GM21390 (cell line): Measurements from ENCODE around the gene AARS2.

Experiments
- ATAC-seq: cut with Tn5 transposase; IDR thresholded peaks from one replicate; pipeline ENCODE4 v1.9.1; 2021; ENCODE audit not compliant: unreplicated experiment

The AARS2 gene

DNA sequence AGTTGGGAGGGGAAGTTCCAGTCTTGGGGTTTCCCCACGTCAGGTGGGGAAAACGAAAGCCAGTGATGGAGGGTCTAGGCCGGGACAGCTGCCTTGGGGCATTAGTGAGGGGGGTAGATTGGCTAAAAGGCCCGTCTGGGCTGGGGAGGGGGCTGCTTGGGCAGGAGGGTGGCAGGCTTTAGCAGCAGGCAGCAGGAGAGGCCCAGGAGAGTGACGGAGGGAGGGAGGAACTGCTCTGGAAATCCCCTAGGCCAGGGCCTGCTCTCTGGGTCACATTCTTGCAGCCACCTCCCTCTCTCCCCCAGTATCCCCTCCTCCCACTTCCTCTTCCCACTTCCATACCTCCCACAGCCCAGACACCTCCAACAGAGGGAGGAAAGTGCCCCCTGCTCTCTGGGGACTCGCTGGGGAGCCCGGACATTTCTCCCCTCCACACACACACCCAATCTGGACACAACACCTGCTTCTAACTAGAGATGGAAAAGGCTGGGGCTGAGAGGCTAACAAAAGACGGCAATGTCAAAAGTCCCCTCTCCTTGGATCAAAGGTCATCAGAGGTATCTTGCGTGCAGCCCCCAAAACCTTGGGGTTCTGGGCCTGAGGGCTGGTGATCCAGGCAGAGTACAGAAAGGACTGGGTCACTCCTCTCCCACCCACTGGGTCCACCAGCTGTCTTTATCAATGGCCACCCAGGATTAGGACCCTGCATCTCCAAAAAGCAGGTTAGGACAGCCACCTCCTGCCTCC, 49.6 kb downstream of the AARS2 start:
- ATAC-seq: no peak

- ATAC-seq: no peak
Measured at GRCh38 chr6:44262467-44263353, 50.4 kb downstream of the AARS2 start.

GRCh38 chr6:44261581-44261980, 51.6 kb downstream of the AARS2 start:
- ATAC-seq: no peak

- ATAC-seq: no peak
Measured at GRCh38 chr6:44260451-44261297, 52.5 kb downstream of the AARS2 start.

DNA sequence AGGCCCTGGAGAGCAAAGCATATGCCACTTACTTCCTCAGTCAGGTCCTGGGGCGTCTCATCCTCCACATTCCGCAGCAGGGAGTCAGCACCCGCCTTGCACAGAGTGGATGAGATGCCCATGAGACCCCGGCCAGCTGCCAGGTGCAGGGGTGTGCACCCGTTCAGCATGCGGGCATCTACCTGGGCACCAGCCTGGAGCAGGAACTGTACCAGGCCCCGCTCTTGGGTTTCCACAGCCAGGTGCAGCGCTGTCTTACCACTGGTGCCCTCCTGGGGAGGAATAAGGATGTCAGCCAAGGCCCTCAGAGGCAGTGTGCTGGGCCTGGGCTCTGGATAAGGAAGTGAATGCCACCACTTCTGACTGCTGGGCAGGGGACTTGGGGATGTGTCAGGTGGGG, 53.1 kb downstream of the AARS2 start:
- no peak for ATAC-seq

GRCh38 chr6:44258921-44259320, 54.2 kb downstream of the AARS2 start:
- no peak for ATAC-seq

DNA sequence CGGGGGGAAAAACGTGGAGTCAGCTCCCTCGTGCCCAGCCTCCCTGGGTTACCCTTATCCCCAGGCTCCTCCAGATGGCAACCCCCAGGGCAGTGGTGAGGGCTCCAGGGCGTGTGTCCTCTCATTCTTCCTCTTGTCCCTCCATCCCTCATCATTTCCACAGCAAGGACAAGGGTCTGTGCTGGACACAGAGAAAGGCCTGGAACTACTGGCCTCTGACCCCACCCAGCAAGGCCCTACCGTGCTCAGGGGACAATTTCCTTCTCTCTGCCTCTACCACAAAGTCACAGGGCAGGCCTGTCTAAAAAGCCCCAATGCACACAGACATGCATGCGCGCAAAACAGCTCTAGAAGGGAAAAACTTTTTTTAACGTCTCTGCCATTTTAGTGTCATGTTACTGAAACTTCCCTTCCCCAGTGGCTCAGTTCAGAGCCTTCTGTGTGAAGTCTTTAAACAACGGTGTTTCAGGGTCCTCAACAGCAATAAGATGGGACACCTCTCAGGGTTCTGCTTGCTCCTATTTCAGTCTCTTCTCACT, 54.8 kb downstream of the AARS2 start:
- ATAC-seq: no peak

DNA sequence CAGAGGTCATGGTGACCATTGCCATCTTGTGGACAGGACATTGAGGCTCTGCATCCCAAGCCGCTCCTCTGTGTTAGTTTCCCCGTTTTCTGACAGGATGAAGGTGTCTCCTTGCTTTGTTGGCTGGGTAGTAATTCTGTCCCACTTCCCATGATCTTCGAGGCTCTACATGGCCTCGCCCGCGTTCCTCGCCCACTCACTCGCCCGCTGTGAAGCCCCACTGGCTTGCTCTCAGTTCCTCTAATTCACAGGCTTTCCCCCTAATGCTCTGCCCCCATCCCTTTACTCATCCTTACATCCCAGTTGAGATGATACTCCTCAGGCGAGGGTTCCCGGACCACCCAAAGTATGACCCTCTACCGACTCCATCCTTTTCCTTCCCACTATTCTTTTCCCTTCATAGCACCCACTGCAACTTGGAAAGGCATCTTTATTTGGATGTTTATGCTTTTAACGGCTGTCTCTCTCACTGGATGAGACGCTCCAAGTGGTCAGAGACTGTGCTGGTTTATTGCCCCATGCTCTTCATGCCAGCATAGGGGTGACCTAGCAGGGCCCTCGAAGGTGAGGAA, 55.3 kb downstream of the AARS2 start:
- ATAC-seq: peak; percentile 4

GRCh38 chr6:44257025-44257752, 56.0 kb downstream of the AARS2 start, which contains the start of gene SLC35B2:
TSS of gene SLC35B2 (minus strand) at chr6:44257528. CDS start at chr6:44257410, 118 bp downstream.
- ATAC-seq: peak; percentile 47

- ATAC-seq: no peak
Measured at GRCh38 chr6:44256775-44257024, 56.4 kb downstream of the AARS2 start.

DNA sequence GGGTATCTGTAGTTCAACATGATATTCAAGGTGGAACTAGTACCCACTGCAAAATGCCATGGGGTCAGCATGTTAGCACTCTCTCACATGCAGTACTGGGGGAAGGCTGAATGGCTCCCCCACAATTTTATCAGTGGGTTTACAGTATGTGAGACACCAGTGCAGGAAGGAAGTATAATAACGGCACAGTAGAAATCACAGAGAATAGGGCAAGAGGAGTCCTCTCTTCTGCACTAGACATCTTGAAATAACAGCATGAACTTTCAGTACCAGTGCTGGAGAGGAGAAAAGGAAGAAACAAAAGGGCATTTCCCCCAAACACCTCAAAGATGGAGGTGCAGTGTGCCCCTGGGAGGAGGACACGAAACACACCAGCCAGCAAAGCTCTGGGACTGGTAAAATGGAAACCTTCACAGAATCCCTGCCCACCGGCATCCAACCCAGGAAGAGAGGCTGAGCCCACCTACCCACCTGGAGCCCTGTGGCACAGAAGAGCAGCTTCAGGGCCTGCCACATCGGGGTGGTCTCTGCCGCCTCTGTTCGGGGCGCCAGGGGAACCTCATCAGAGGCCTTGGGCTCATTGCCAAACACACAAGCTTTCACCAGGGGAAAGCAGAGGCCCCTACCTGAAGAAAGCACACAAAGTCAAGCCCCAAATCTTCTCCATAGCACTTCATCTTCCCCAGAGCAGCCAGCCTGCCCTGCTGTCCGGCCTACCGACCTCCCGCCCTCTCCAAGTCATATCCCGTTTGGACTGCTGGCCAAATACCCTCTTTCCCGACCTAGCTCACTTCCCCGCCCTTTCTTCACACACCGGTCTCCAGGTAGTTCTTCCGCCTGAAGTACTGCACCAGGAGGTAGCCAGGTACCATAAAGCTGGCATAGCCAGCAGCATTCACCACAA, 57.0 kb downstream of the AARS2 start:
- no peak for ATAC-seq

- ATAC-seq: no peak
Measured at GRCh38 chr6:44255105-44255808, 57.9 kb downstream of the AARS2 start.

GRCh38 chr6:44254191-44255104, 58.7 kb downstream of the AARS2 start:
- ATAC-seq: no peak

DNA sequence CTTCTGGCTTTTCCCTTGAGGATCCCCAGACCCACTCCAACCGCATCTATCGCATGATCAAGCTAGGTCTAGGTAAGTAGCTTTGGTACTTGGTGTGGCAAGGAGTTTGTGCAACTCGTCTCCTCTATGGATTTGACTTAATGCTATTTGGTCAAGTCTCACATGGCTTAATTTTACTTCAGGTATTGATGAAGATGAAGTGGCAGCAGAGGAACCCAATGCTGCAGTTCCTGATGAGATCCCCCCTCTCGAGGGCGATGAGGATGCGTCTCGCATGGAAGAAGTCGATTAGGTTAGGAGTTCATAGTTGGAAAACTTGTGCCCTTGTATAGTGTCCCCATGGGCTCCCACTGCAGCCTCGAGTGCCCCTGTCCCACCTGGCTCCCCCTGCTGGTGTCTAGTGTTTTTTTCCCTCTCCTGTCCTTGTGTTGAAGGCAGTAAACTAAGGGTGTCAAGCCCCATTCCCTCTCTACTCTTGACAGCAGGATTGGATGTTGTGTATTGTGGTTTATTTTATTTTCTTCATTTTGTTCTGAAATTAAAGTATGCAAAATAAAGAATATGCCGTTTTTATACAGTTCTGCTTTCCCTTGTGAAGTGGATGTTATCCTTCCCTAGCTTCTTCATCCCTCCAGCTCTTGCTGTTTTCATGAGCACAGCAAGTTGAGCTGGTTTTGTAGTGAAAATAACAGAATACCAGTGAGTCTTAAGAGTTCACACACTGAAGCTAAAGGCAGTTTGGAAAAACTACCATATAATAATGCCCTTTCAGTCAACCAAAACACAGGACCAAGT, 59.6 kb downstream of the AARS2 start:
- no peak for ATAC-seq

GRCh38 chr6:44251576-44252524, 61.3 kb downstream of the AARS2 start:
- no peak for ATAC-seq

DNA sequence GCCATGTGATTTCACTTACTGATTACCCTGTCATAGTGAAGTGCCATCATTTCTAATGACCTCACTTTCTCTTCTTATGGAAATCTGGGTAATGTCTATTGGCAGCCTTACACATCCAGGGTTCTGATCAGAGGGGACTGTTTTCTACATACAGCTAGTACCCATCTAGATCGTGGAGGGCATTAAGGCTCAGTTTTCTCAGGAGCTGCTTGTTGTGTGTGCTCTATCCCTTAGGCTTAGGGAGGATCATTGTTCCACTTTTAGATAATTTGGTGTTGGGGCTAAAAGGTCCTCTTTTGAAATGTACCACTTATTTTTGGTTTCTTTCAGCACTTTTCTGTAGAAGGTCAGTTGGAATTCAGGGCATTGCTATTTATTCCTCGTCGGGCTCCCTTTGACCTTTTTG, 62.4 kb downstream of the AARS2 start:
- no peak for ATAC-seq
